H1 (cell line): ENCODE results near the gene WDR7. TPM values are rescaled to one million over a fixed set of nuclear protein-coding genes. Genes with fewer than 3 reads are reported as not detected.

ENCODE experiments used
- CTCF ChIA-PET: fragments of 300-600 bp; sonication (Branson Sonifier 250); formaldehyde crosslinking; loops from one replicate; lab custom pipeline; 2021; ENCODE audit not compliant: partially characterized antibody; lab: Charles Lee
- POLR2A ChIA-PET: fragments of 300-600 bp; sonication (Branson Sonifier 250); formaldehyde crosslinking; loops from one replicate; lab custom pipeline; 2021; ENCODE audit warnings: inconsistent platforms; ENCODE audit not compliant: partially characterized antibody; lab: Charles Lee
- DNase-seq, 2 experiments: peaks; one replicate each; pipeline versions ENCODE4 v3.0.0 to v3.0.0-alpha.2; 2010 to 2022; ENCODE audit warnings: low spot score in 2 of 2, low read depth in 1 of 2, mixed read lengths in 1 of 2
- FAIRE-seq: peaks from 2 replicates; lab custom pipeline; 2011; peaks lifted over from hg19 to GRCh38; lab: Jason Lieb, UNC
- H2AFZ ChIP-seq: 2 replicates; pipeline ENCODE4 v1.8.1; 2012; ENCODE audit warnings: low read length, inconsistent platforms
- H2AK5ac ChIP-seq: 2 replicates; pipeline ENCODE4 v1.6.1; 2013; ENCODE audit warnings: low read depth, low read length
- H2BK120ac ChIP-seq: replicated peaks from 2 replicates; pipeline ENCODE3; 2013; ENCODE audit warnings: low read depth, low read length, inconsistent platforms
- H2BK12ac ChIP-seq: 2 replicates; pipeline ENCODE4 v1.6.1; 2013; ENCODE audit warnings: low read depth, low read length
- H2BK15ac ChIP-seq: 2 replicates; pipeline ENCODE4 v1.6.1; 2013; ENCODE audit warnings: low read length
- H2BK20ac ChIP-seq: 2 replicates; pipeline ENCODE4 v1.6.1; 2013; ENCODE audit warnings: low read length
- H2BK5ac ChIP-seq: 2 replicates; pipeline ENCODE4 v1.6.1; 2013; ENCODE audit warnings: low read depth, low read length
- H3K14ac ChIP-seq: 2 replicates; pipeline ENCODE4 v1.6.1; 2013; ENCODE audit warnings: inconsistent platforms; ENCODE audit not compliant: insufficient read length
- H3K18ac ChIP-seq: 2 replicates; pipeline ENCODE4 v1.6.1; 2013; ENCODE audit warnings: low read length; ENCODE audit errors: extremely low read depth
- H3K23ac ChIP-seq: 2 replicates; pipeline ENCODE4 v1.6.1; 2013; ENCODE audit warnings: inconsistent platforms; ENCODE audit not compliant: insufficient read length
- H3K23me2 ChIP-seq: 2 replicates; pipeline ENCODE4 v1.6.1; 2013; ENCODE audit warnings: low read depth, low read length
- H3K27ac ChIP-seq: 2 replicates; pipeline ENCODE4 v1.6.1; 2011; ENCODE audit warnings: low read depth, low read length, inconsistent platforms
- H3K27me3 ChIP-seq, 4 experiments: replicated peaks in 1 of 4; 1 replicate in 1 of 4; 2 replicates in 3 of 4; pipeline versions ENCODE4 v1.6.1 to v1.8.1; 2011 to 2013; ENCODE audit warnings: low read length in 3 of 4, mild to moderate bottlenecking in 3 of 4, inconsistent platforms in 2 of 4, mixed read lengths in 2 of 4, moderate library complexity in 1 of 4; ENCODE audit not compliant: control insufficient read depth in 3 of 4, insufficient read depth in 3 of 4; ENCODE audit errors: extremely low read depth in 1 of 4
- H3K36me3 ChIP-seq, 4 experiments: 2 replicates each; pipeline versions ENCODE4 v1.6.1 to v1.8.1; 2011 to 2013; ENCODE audit warnings: mild to moderate bottlenecking in 4 of 4, low read length in 3 of 4, moderate library complexity in 2 of 4, control low read depth in 1 of 4, inconsistent platforms in 1 of 4; ENCODE audit not compliant: insufficient read depth in 4 of 4, control insufficient read depth in 2 of 4
- H3K4ac ChIP-seq: replicated peaks from 2 replicates; pipeline ENCODE3; 2013; ENCODE audit warnings: low read length, low read depth, mixed read lengths, inconsistent platforms; ENCODE audit not compliant: insufficient read length
- H3K4me1 ChIP-seq, 4 experiments: replicated peaks in 1 of 4; 1 replicate in 1 of 4; 2 replicates in 3 of 4; pipeline versions ENCODE4 v1.6.1 to v1.8.1; 2011 to 2013; ENCODE audit warnings: low read length in 3 of 4, inconsistent platforms in 2 of 4, mixed read lengths in 1 of 4; ENCODE audit not compliant: insufficient read depth in 4 of 4, control insufficient read depth in 3 of 4
- H3K4me2 ChIP-seq, 2 experiments: 2 replicates each; pipeline versions ENCODE4 v1.6.1 to v1.8.1; 2011 to 2013; ENCODE audit warnings: low read depth in 2 of 2, low read length in 2 of 2, control low read depth in 1 of 2, inconsistent platforms in 1 of 2, mild to moderate bottlenecking in 1 of 2; ENCODE audit not compliant: insufficient read depth in 1 of 2
- H3K4me3 ChIP-seq, 4 experiments: fragments of 200-600, 300-600 bp in 1 of 4; sonication (generic), shearing (Covaris generic), sonication (Bioruptor Twin) in 1 of 4; 2 replicates each; pipeline versions ENCODE4 v1.5.1 to v1.8.1; 2011 to 2016; ENCODE audit warnings: low read length in 4 of 4, low read depth in 3 of 4, control low read depth in 2 of 4, inconsistent platforms in 2 of 4, mild to moderate bottlenecking in 2 of 4, mixed read lengths in 1 of 4, moderate library complexity in 1 of 4; ENCODE audit not compliant: insufficient read depth in 2 of 4; ENCODE audit errors: extremely low read depth in 1 of 4
- H3K56ac ChIP-seq: replicated peaks from 2 replicates; pipeline ENCODE3; 2013; ENCODE audit warnings: low read depth, mild to moderate bottlenecking, mixed read lengths, low read length, inconsistent platforms; ENCODE audit not compliant: insufficient read length
- H3K79me1 ChIP-seq: 2 replicates; pipeline ENCODE4 v1.6.1; 2013; ENCODE audit warnings: low read depth, low read length, control low read depth
- H3K79me2 ChIP-seq, 2 experiments: 2 replicates each; pipeline versions ENCODE4 v1.6.1 to v1.8.1; 2012 to 2013; ENCODE audit warnings: low read length in 2 of 2, mild to moderate bottlenecking in 2 of 2, inconsistent platforms in 1 of 2; ENCODE audit not compliant: insufficient read depth in 2 of 2, control insufficient read depth in 1 of 2
- H3K9ac ChIP-seq, 4 experiments: replicated peaks in 1 of 4; 1 replicate in 1 of 4; 2 replicates in 3 of 4; pipeline versions ENCODE4 v1.6.1 to v1.8.1; 2011 to 2013; ENCODE audit warnings: low read depth in 3 of 4, low read length in 3 of 4, control low read depth in 2 of 4, mild to moderate bottlenecking in 2 of 4, moderate library complexity in 2 of 4, inconsistent platforms in 1 of 4; ENCODE audit errors: extremely low read depth in 1 of 4
- H3K9me3 ChIP-seq, 2 experiments: 2 replicates each; pipeline versions ENCODE4 v1.6.1 to v1.8.1; 2012 to 2013; ENCODE audit warnings: mild to moderate bottlenecking in 2 of 2, moderate library complexity in 2 of 2, control low read depth in 1 of 2, inconsistent platforms in 1 of 2, low read depth in 1 of 2, low read length in 1 of 2, mixed read lengths in 1 of 2; ENCODE audit not compliant: insufficient read depth in 2 of 2
- H4K20me1 ChIP-seq, 2 experiments: replicated peaks in 1 of 2; 2 replicates each; pipeline versions ENCODE3 to v1.8.1; 2011 to 2013; ENCODE audit warnings: inconsistent platforms in 2 of 2, low read length in 2 of 2, mild to moderate bottlenecking in 1 of 2; ENCODE audit not compliant: insufficient read depth in 2 of 2, control insufficient read depth in 1 of 2
- H4K5ac ChIP-seq: 2 replicates; pipeline ENCODE4 v1.6.1; 2013; ENCODE audit warnings: low read length, low read depth, mixed read lengths, inconsistent platforms; ENCODE audit not compliant: insufficient read length
- H4K8ac ChIP-seq: 2 replicates; pipeline ENCODE4 v1.8.0; 2013; ENCODE audit warnings: mild to moderate bottlenecking, moderate library complexity, low read length, inconsistent platforms; ENCODE audit not compliant: insufficient read depth; ENCODE audit errors: extremely low read depth
- H4K91ac ChIP-seq: replicated peaks from 2 replicates; pipeline ENCODE3; 2013; ENCODE audit warnings: low read length, mixed read lengths, inconsistent platforms; ENCODE audit not compliant: insufficient read length
- CEBPB ChIP-seq: IDR thresholded peaks from 2 replicates; pipeline ENCODE4 v1.6.1; 2012; ENCODE audit warnings: low read depth, low read length
- GTF2F1 ChIP-seq: IDR thresholded peaks from 2 replicates; pipeline ENCODE4 v1.6.1; 2012; ENCODE audit warnings: low read depth, low read length, improper control_type of control experiment, borderline replicate concordance
- KDM5A ChIP-seq: fragments of 200-600 bp; IDR thresholded peaks from 2 replicates; pipeline ENCODE4 v1.7.1; 2012; ENCODE audit warnings: mild to moderate bottlenecking, low read length, inconsistent platforms, mixed read lengths
- MAFK ChIP-seq: IDR thresholded peaks from 2 replicates; pipeline ENCODE4 v1.6.1; 2012; ENCODE audit warnings: low read depth, mild to moderate bottlenecking, improper control_type of control experiment, low read length
- NRF1 ChIP-seq: IDR thresholded peaks from 2 replicates; pipeline ENCODE4 v1.6.1; 2011; ENCODE audit warnings: mild to moderate bottlenecking, low read depth, low read length, improper control_type of control experiment
- RAD21 ChIP-seq, 2 experiments: IDR thresholded peaks in 1 of 2; conservative IDR thresholded peaks in 1 of 2; 2 replicates each; pipeline ENCODE4 v1.6.1; 2011; ENCODE audit warnings: low read depth in 2 of 2, low read length in 2 of 2, improper control_type of control experiment in 1 of 2, inconsistent platforms in 1 of 2, mild to moderate bottlenecking in 1 of 2, moderate library complexity in 1 of 2
- RFX5 ChIP-seq: IDR thresholded peaks from 2 replicates; pipeline ENCODE4 v1.6.1; 2011; ENCODE audit warnings: low read depth, low read length, improper control_type of control experiment, borderline replicate concordance
- SRF ChIP-seq: IDR thresholded peaks from 2 replicates; pipeline ENCODE4 v1.6.1; 2011; ENCODE audit warnings: mild to moderate bottlenecking, low read depth, low read length, moderate library complexity
- TAF7 ChIP-seq: optimal IDR thresholded peaks from 2 replicates; pipeline ENCODE3; 2011; ENCODE audit warnings: low read depth, mild to moderate bottlenecking, inconsistent platforms, low read length, moderate library complexity, borderline replicate concordance
- ZNF274 ChIP-seq: IDR thresholded peaks from 2 replicates; pipeline ENCODE4 v1.7.0; 2012; ENCODE audit warnings: low read length, borderline replicate concordance; ENCODE audit errors: extremely low read depth
- WGBS, 2 experiments: shearing (Covaris generic) in 1 of 2; methylation state at CpG; one replicate each; pipeline versions ENCODE4 v1.1.6 to v1.1.7; 2013 to 2015; ENCODE audit warnings: low lambda C conversion rate in 2 of 2, mixed read lengths in 2 of 2, inconsistent platforms in 1 of 2, low coverage in 1 of 2, missing lambda C conversion rate in 1 of 2; ENCODE audit not compliant: insufficient replicate concordance in 2 of 2, insufficient coverage in 1 of 2, insufficient read length in 1 of 2; ENCODE audit errors: extremely low coverage in 1 of 2, missing lambda C conversion rate in 1 of 2; 5-methylcytosine and 5-hydroxymethylcytosine counted together
- polyA plus RNA-seq, 7 experiments: library from polyadenylated mRNA; depleted of rRNA in 3 of 7; stranded (reverse) in 5 of 7; unstranded in 2 of 7; fragments of >200 nt in 5 of 7; fragments of 200-250 nt in 2 of 7; gene quantifications; 1 replicate in 5 of 7; 2 replicates in 1 of 7; 4 replicates in 1 of 7; pipeline versions ENCODE4 v1.2.1 to v1.2.3, GENCODE V29; 2011 to 2013; ENCODE audit warnings: missing spikeins in 2 of 7, mixed read lengths in 2 of 7
- total RNA-seq: library from RNA; stranded (reverse); fragmentation: NEBNext Ultra II Directional; extraction: Animal tissue kit (Norgen Biotek cat#: 25700); gene quantifications from 2 replicates; pipeline ENCODE4 v1.2.1, GENCODE V29; 2021
- TF ChIP-seq, protein P1 (sequence below): IDR thresholded peaks from 2 replicates; pipeline ENCODE4 v1.6.1; 2012; ENCODE audit warnings: inconsistent platforms
- TF ChIP-seq, protein P2 (sequence below): IDR thresholded peaks from 2 replicates; pipeline ENCODE4 v1.6.1; 2011; ENCODE audit warnings: low read depth, mild to moderate bottlenecking, low read length; ENCODE audit not compliant: insufficient read depth

The WDR7 gene
- total and polyA plus RNA-seq, 2 of the 8 experiments (the other 6 are each of a cell fraction or from before 2014, with no cell fraction given), result 5.5 to 15.2 TPM

DNA sequence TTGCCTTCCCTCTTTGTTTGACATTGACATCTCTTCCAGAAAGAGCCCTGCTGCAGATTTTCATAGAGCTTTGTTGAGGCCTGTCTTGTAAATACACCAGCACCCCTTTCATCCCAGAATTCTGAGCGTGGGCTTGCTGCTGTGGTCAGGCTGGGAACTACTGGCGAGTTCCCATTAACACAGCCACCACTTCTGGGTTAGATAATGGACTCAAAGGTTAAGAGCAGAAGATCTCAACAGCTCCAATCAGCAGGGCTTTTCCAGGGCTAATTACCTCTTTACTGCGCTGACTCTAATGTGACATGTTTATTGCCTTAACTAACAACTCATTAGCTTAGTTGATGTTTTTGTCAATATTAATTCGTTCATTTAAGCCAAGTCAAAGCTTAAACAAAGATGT lies 259.8 kb downstream of the WDR7 start:
- 86% methylated on average over 4 of the region's 4 CpGs; no CpG with 5 or more reads in 1 of the 2 experiments for WGBS, 2 experiments

More for the DNA sequence above, 259.8 kb downstream of the WDR7 start:
- no peaks in the 10 kb centered on the region for H3K79me1 ChIP-seq
- FAIRE-seq, result no peak
- TF ChIP-seq, protein P1, sequence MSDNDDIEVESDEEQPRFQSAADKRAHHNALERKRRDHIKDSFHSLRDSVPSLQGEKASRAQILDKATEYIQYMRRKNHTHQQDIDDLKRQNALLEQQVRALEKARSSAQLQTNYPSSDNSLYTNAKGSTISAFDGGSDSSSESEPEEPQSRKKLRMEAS, result no peak
- TF ChIP-seq, protein P2, sequence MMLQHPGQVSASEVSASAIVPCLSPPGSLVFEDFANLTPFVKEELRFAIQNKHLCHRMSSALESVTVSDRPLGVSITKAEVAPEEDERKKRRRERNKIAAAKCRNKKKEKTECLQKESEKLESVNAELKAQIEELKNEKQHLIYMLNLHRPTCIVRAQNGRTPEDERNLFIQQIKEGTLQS, result no peak
- no peak for TF ChIP-seq KDM5A
- no peak for TF ChIP-seq RAD21 (IDR thresholded peaks at IDR 0.05 in 1 of 2, conservative IDR thresholded peaks at IDR 0.05 in 1 of 2; ENCODE audit: low read depth in 2 of 2, low read length in 2 of 2)
- TF ChIP-seq GTF2F1, result no peak
- no peak for TF ChIP-seq TAF7
- TF ChIP-seq SRF, result no peak
- no peak for TF ChIP-seq NRF1
- TF ChIP-seq MAFK, result no peak
- TF ChIP-seq RFX5, result no peak
- no peak for TF ChIP-seq ZNF274
- TF ChIP-seq CEBPB, result no peak
- TF ChIP-seq, all 59 proteins: peak for 0
- H2BK15ac ChIP-seq, result no peak overlapping the region
- no peak overlapping the region for H3K14ac ChIP-seq
- H3K4me1 ChIP-seq, result no peaks in the 10 kb centered on the region
- H3K23me2 ChIP-seq, result no peaks in the 10 kb centered on the region
- no peak overlapping the region for H2AK5ac ChIP-seq
- no peak overlapping the region for H2BK120ac ChIP-seq
- no peak overlapping the region for H3K9ac ChIP-seq
- no peaks in the 10 kb centered on the region for H3K36me3 ChIP-seq
- POLR2A ChIA-PET, result interaction anchor here (0.9 kb wide), 1 partner anchor 8 kb away, joined by 3 read pairs; no protein-coding TSS in a partner anchor
- H3K27ac ChIP-seq, result no peak overlapping the region
- no peak overlapping the region for H3K4ac ChIP-seq
- no peak overlapping the region for H2AFZ ChIP-seq
- no peak overlapping the region for H3K56ac ChIP-seq
- no peaks in the 10 kb centered on the region for H3K27me3 ChIP-seq
- no peak overlapping the region for H3K4me3 ChIP-seq
- H3K79me2 ChIP-seq, result no peaks in the 10 kb centered on the region
- no peak overlapping the region for H2BK12ac ChIP-seq
- H3K4me2 ChIP-seq, result no peak overlapping the region
- H4K5ac ChIP-seq, result no peak overlapping the region
- no peak overlapping the region for H4K8ac ChIP-seq
- H3K9me3 ChIP-seq, result no peaks in the 10 kb centered on the region
- H2BK5ac ChIP-seq, result no peak overlapping the region
- H3K23ac ChIP-seq, result no peak overlapping the region
- H2BK20ac ChIP-seq, result no peak overlapping the region
- H4K20me1 ChIP-seq, result no peaks in the 10 kb centered on the region
- DNase-seq, result no peak
- no peak overlapping the region for H3K18ac ChIP-seq
- H4K91ac ChIP-seq, result no peak overlapping the region
- CTCF ChIA-PET, result interaction anchor here (1.1 to 1.6 kb wide), 5 partner anchors 9 to 24 kb away, joined by 3 to 5 read pairs (median 4); no protein-coding TSS in a partner anchor
